IPS-20b (cell line): ENCODE results near the gene ASZ1.

ENCODE experiments used
- H3K27ac ChIP-seq: one replicate; pipeline ENCODE4 v1.5.1; 2013; ENCODE audit warnings: low read length
- H3K27me3 ChIP-seq: 2 replicates; pipeline ENCODE4 v1.6.1; 2013; ENCODE audit warnings: mild to moderate bottlenecking, low read length, inconsistent platforms; ENCODE audit not compliant: insufficient read depth
- H3K36me3 ChIP-seq: 2 replicates; pipeline ENCODE4 v1.6.1; 2013; ENCODE audit warnings: low read depth, mild to moderate bottlenecking, inconsistent platforms, low read length, moderate library complexity; ENCODE audit not compliant: insufficient read depth
- H3K4me1 ChIP-seq: 2 replicates; pipeline ENCODE4 v1.6.1; 2013; ENCODE audit warnings: mild to moderate bottlenecking, control low read depth, inconsistent platforms, low read length, moderate library complexity; ENCODE audit not compliant: insufficient read depth
- H3K4me3 ChIP-seq: 2 replicates; pipeline ENCODE4 v1.5.1; 2013; ENCODE audit warnings: mild to moderate bottlenecking, low read length, inconsistent platforms
- H3K9ac ChIP-seq: 2 replicates; pipeline ENCODE4 v1.6.1; 2013; ENCODE audit warnings: low read depth, mild to moderate bottlenecking, inconsistent platforms, low read length, moderate library complexity
- H3K9me3 ChIP-seq: 2 replicates; pipeline ENCODE4 v1.6.1; 2013; ENCODE audit warnings: mild to moderate bottlenecking, low read depth, low read length, inconsistent platforms; ENCODE audit not compliant: insufficient read depth

Gene ASZ1

DNA sequence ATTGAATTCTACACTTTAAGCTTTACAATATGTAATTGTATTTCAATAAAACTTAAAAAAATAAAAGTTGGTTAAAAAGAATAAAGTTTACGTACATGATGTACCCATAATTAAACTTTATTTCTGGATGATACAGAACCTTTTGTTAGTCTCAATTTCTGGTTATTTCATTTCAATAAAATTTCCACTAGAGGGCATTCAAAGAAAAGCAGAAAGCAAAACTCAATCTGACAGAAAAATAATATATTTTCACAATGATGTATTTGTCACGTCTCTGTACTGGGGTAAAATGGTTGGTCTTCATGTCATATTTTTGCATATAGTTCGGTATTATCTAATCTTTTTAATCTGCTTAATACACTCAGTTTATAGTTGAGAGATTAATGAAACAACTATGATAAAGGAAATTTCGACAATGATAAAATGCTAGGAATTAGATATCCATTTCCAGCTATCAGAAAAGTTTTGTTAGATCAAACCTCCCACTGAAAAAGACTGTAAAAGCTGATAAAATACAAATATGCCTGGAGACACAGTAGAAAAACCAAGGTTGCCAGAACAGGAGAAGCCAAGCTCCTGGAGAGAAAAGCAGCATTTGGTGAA is 27.4 kb downstream of the ASZ1 start:
- Histone ChIP-seq H3K9me3 (no peaks in the 10 kb centered on the region), H3K9ac (no peak overlapping the region), H3K36me3 (no peaks in the 10 kb centered on the region), H3K4me3 (no peak overlapping the region), H3K27ac (no peak overlapping the region), H3K4me1 (peaks cover 3% of the 10 kb centered on the region; the same call in 1 of the 2 replicates), H3K27me3 (no peaks in the 10 kb centered on the region)

DNA sequence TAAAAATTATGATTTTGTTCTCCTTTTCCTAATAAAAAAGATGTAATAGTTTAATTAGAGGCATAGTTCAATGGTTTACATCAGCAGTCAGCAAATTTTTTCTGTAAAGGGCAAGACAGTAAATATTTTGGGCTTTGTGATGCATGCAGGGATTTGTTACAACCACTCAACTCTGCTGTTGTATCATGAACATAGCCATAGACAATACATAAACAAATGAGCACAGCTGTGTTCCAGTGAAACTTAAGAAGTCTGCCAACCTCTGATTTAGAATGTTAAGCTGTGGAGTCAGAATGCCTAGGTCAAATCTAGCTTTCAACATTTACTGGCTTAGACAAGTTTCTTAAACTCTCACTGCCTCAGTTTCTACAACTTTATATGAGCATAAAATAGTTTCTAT is 31.6 kb downstream of the ASZ1 start:
- H3K27ac ChIP-seq = no peak overlapping the region
- H3K9ac ChIP-seq = no peak overlapping the region
- H3K4me1 ChIP-seq = peaks cover 3% of the 10 kb centered on the region; the same call in 1 of the 2 replicates
- H3K36me3 ChIP-seq = no peaks in the 10 kb centered on the region
- no peak overlapping the region for H3K4me3 ChIP-seq
- no peaks in the 10 kb centered on the region for H3K27me3 ChIP-seq
- H3K9me3 ChIP-seq = no peaks in the 10 kb centered on the region

DNA sequence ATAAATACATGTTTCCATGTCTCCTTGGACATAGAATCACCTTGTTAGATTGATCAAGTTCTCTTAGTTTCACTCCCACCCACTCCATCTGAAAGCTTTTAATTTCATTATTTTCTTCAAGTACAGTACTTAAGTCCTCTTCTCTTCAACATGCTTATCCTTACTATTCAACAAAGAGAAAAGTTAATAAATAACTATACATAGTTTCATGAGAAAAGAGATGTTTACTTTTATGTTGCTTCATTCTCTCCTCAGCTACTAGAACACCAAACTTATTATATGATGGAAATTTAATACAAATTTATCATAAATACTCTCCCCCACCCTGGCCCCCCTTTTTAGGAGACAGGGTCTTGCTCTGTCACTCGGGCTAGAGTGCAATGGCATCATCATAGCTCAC is 33.5 kb downstream of the ASZ1 start:
- Histone ChIP-seq H3K9me3 (no peaks in the 10 kb centered on the region; the same call in 1 of the 2 replicates), H3K4me1 (peaks cover 3% of the 10 kb centered on the region; the same call in 1 of the 2 replicates), H3K36me3 (no peaks in the 10 kb centered on the region), H3K27me3 (no peaks in the 10 kb centered on the region), H3K27ac (no peak overlapping the region), H3K9ac (no peak overlapping the region), H3K4me3 (no peak overlapping the region)

DNA sequence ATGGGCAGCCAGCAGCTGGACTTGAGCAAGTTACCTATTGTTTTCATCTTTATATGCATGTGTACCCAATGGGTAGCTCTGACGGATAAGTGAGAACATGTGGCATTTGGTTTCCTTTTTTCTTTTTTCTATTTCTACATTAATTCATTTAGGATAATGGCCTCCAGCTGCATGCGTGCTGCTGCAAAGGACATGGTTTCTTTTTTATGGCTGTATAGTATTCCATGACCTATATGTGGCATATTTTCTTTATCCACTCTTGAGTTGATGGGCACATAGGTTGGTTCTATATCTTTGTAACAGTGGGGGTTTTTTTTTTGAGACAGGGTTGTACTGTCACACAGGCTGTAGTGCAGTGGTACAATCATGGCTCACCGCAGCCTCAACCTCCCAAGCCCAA is 37.4 kb downstream of the ASZ1 start:
- Histone ChIP-seq H3K27me3 (no peaks in the 10 kb centered on the region), H3K36me3 (no peaks in the 10 kb centered on the region), H3K9ac (no peak overlapping the region), H3K4me3 (no peak overlapping the region), H3K9me3 (no peaks in the 10 kb centered on the region; the same call in 1 of the 2 replicates), H3K27ac (no peak overlapping the region), H3K4me1 (no peaks in the 10 kb centered on the region)

DNA sequence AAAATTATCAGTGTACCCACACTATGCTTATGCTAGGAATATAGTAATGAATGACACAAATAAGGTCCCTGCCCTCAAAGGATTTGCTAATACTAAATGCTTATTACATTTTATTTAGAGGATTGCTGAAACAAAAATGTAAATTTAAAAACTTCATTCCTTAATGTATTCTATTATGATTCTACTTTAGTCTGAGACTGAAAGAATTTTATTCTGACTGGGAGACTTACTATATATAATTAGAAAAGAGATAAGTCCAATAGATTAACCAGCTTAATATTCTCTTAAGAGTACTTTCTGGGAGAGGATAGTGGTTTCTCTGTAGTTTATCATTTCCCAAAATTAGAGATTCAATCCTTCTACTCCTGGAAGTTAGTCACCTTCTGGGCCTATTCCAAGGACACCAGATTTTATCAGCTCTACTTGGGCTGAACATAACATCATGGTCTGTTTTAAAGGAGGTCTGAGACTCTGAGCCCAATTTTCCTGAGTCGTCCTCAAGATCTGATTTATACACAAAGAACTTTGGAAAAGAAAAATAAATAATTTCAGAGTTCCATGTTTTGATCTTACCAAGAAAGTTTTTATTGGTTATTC is 41.1 kb downstream of the ASZ1 start:
- Histone ChIP-seq H3K4me3 (no peak overlapping the region), H3K27ac (no peak overlapping the region), H3K9ac (no peak overlapping the region), H3K27me3 (no peaks in the 10 kb centered on the region), H3K4me1 (no peaks in the 10 kb centered on the region), H3K9me3 (no peaks in the 10 kb centered on the region; the same call in 1 of the 2 replicates), H3K36me3 (no peaks in the 10 kb centered on the region)

DNA sequence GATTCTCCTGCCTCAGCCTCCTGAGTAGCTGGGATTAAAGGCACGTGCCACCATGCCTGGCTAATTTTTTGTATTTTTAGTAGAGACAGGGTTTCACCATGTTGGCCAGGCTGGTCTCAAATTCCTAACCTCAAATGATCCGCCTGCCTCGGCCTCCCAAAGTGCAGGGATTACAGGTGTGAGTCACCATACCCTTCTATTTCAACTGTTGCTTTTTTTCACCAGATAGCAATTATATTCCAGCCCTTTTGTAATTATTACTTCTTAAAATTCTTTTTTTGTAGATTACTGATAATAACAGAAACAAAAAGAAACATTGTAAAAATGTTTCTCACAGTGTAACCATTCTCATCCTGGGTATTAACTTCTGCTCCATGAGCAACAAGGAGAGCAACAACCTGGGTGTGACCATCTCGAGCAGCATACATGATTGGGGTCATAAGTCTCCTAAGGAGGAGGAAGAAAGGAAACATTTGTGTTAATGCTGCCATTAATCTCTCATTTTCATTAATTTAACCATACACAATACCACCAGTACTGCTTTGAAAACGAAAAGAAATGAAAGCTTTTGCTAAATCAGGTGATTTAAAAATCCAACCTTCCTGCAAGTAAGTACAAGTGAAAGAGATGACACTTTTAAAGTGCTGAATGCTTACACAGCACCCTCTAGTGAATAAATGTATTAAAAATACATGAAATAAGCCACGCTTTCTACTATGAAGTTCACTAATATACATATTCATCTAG is 41.8 kb downstream of the ASZ1 start:
- Histone ChIP-seq H3K27ac (no peak overlapping the region), H3K9me3 (no peaks in the 10 kb centered on the region; the same call in 1 of the 2 replicates), H3K36me3 (no peaks in the 10 kb centered on the region), H3K4me1 (no peaks in the 10 kb centered on the region), H3K27me3 (no peaks in the 10 kb centered on the region), H3K9ac (no peak overlapping the region), H3K4me3 (no peak overlapping the region)

DNA sequence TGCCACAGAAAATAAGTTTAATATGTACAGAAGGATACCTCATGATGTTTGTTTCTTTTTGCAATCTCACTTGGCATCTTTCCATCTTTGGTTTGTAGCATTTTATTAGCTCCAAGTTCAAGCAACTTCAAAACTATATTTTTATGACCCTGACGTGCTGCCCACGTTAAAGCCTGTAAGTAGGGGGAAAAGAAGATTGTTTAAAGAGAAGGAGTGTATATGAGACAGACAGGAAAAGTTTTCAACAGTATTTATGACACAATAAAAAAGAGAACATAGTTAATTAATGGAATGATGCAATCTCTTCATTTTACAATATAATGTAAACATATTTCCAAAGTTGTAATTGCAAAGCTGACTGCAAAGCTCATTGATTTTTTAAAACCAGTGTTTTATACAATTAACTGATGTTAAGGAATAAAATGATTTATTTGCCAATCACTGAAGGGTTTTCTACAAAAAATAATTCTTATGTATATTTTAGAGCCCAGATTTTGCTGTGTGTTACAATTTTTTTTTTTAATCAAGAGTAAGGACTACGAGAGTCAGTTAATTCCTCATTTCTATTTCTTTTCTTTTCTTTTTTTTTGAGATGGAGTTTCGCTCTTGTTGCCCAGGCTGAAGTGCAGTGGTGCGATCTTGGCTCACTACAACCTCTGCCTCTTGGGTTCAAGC is 42.5 kb downstream of the ASZ1 start:
- H3K27me3 ChIP-seq = no peaks in the 10 kb centered on the region
- H3K9ac ChIP-seq = no peak overlapping the region; the same call in 1 of the 2 replicates
- no peak overlapping the region for H3K27ac ChIP-seq
- no peaks in the 10 kb centered on the region for H3K4me1 ChIP-seq
- no peaks in the 10 kb centered on the region; the same call in 1 of the 2 replicates for H3K9me3 ChIP-seq
- no peak overlapping the region for H3K4me3 ChIP-seq
- H3K36me3 ChIP-seq = no peaks in the 10 kb centered on the region

DNA sequence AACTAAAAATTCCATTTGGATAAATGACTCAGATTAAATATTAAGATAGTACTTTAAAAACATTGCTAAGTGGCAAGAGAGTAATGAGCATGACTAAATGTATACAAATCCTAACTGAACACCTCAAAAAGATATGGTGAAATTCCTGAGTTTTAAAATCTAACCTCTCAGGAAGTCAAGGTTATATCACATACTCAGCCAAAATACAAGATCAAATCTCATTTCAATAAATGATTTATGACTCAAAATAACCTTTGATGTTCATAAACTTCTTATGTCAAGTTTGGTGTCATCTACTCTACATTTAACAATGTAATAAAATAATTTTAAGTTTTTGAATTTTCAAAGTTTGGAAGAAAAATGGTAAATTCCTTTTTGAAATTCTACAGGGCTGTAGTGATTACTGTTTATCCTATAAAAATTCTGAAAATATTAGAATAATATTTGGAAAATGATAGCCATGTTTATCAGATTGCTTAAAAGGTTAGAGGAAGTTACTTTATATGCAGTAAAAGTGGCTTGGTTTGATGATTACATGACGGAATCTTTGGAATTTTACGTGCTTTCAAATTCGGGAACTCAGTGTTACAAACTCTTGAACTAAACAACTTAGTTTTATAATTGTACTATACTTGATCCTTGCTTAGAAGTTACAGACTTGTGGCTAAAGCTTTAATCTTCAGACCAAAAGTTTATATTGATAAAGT is 43.7 kb downstream of the ASZ1 start:
- Histone ChIP-seq H3K9me3 (no peaks in the 10 kb centered on the region), H3K27ac (no peak overlapping the region), H3K9ac (no peak overlapping the region), H3K36me3 (no peaks in the 10 kb centered on the region), H3K27me3 (no peaks in the 10 kb centered on the region), H3K4me1 (no peaks in the 10 kb centered on the region), H3K4me3 (no peak overlapping the region)

DNA sequence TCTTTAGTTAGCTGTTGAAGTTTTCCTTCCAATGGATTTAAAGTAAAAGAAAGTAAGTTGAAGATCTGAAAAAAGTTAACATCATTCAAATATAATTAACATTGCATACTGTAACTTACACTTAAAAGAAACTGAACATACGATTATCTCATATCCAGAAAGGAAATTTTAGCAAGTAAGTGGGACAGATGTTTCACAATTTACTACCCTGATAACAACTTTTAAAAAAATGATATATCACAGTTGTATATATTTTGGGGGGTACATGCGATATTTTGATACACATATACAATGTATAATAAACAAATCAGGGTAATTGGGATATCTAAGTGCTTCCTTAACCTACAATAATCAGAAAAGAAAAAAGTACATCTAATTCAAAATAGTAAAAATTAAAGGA is 44.2 kb downstream of the ASZ1 start:
- no peaks in the 10 kb centered on the region for H3K9me3 ChIP-seq
- H3K9ac ChIP-seq = no peak overlapping the region
- no peak overlapping the region for H3K4me3 ChIP-seq
- no peak overlapping the region for H3K27ac ChIP-seq
- H3K27me3 ChIP-seq = no peaks in the 10 kb centered on the region
- no peaks in the 10 kb centered on the region for H3K4me1 ChIP-seq
- H3K36me3 ChIP-seq = no peaks in the 10 kb centered on the region

DNA sequence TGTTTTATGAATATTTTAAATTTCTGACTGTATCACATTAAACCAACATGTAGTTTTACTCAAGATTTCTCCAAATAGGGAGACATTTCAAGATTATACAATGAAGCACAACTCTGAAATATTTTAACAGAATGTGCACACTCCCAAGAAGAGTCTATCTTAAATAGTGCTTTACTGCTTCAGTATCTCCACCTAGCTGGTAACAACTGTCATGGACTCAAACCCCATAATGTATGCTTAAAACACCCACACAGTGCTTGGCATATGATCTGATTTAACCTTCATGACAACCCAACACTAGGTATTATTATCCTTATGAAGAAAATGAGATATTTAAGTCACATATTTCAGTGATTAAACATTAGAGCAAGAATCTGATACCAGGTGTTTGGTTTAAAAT is 45.9 kb downstream of the ASZ1 start:
- no peaks in the 10 kb centered on the region for H3K36me3 ChIP-seq
- no peak overlapping the region for H3K9ac ChIP-seq
- no peaks in the 10 kb centered on the region for H3K9me3 ChIP-seq
- no peaks in the 10 kb centered on the region for H3K27me3 ChIP-seq
- no peak overlapping the region for H3K27ac ChIP-seq
- no peaks in the 10 kb centered on the region for H3K4me1 ChIP-seq
- no peak overlapping the region for H3K4me3 ChIP-seq

DNA sequence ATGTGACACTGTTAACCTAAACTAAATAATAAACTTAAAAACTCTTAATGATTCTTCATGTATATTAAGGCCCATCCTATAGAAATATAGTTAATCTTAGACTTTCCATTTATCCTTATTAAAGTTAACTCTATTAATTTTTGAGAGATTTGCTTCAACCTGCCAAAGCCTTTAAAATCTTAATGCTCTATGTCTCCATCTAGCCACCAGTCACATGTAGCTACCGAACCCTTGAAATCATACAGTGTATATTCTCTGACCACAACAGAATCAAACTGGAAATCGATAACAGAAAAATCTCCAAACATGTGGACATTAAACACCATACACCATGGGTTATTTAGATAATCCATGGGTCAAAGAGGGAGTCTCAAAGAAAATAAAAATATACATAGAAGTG is 51.9 kb downstream of the ASZ1 start:
- Histone ChIP-seq H3K4me3 (no peak overlapping the region), H3K9ac (no peak overlapping the region), H3K27ac (no peak overlapping the region), H3K36me3 (no peaks in the 10 kb centered on the region), H3K4me1 (no peaks in the 10 kb centered on the region), H3K27me3 (no peaks in the 10 kb centered on the region), H3K9me3 (no peaks in the 10 kb centered on the region)
